ENCODE data around the gene MYRFL.

GRCh38 chr12:69880571-69880970 lies 55.5 kb downstream of the MYRFL start:
- no peak for TF ChIP-seq CTCF (IDR thresholded peaks at IDR 0.05)
- no peak for TF ChIP-seq EP300 (IDR thresholded peaks at IDR 0.05)
- no peak for TF ChIP-seq POLR2A (IDR thresholded peaks at IDR 0.05)

Data from upper lobe of left lung (tissue), 4 donors.